ENCODE results near the gene GBF1. TPM values are rescaled to one million over a fixed set of nuclear protein-coding genes. Genes with fewer than 3 reads are reported as not detected.

The GBF1 gene
- total and polyA plus RNA-seq, 4 donors: 6.0 to 27.2 (median 15.2) TPM

- H3K9ac ChIP-seq (ENCODE audit: low read depth in 1 of 2, low read length in 2 of 2): no peak overlapping the region
- WGBS: 92% methylated on average over 34 of the region's 34 CpGs
Observed at GRCh38 chr10:102200751-102201640, 44.3 kb upstream of the GBF1 start.

GRCh38 chr10:102202386-102202785 lies 42.9 kb upstream of the GBF1 start:
- Histone ChIP-seq H3K9ac (ENCODE audit: low read depth in 1 of 2, low read length in 2 of 2) (no peak overlapping the region), H3K36me3 (ENCODE audit: control insufficient read depth in 4 of 4, insufficient read depth in 3 of 4, low read depth in 1 of 4, low read length in 3 of 4) (no peaks in the 10 kb centered on the region), H3K27me3 (ENCODE audit: control insufficient read depth in 4 of 4, insufficient read depth in 4 of 4, low read length in 3 of 4) (no peaks in the 10 kb centered on the region), H3K9me3 (ENCODE audit: control insufficient read depth in 4 of 4, low read length in 3 of 4) (peaks cover 0 to 7% (median 2%) of the 10 kb centered on the region in 4 donors), H3K4me1 (ENCODE audit: control insufficient read depth in 4 of 4, insufficient read depth in 4 of 4, low read length in 3 of 4) (no peaks in the 10 kb centered on the region), H3K27ac (ENCODE audit: low read depth in 1 of 2, low read length in 2 of 2) (no peak overlapping the region), H3K4me3 (ENCODE audit: low read depth in 1 of 3, low read length in 3 of 3) (no peak overlapping the region)
- DNase-seq (ENCODE audit: low spot score): no peak
- 78% methylated on average over 1 of the region's 1 CpG for WGBS
- TF ChIP-seq FOXA1 (IDR thresholded peaks at IDR 0.05) (no peak), RAD21 (IDR thresholded peaks at IDR 0.05) (no peak), EGR1 (IDR thresholded peaks at IDR 0.05; ENCODE audit: low read depth in 2 of 2) (no peak), RXRA (IDR thresholded peaks at IDR 0.05) (no peak), REST (IDR thresholded peaks at IDR 0.05) (no peak), JUND (IDR thresholded peaks at IDR 0.05) (no peak), NR2F2 (IDR thresholded peaks at IDR 0.05) (no peak), YY1 (IDR thresholded peaks at IDR 0.05) (no peak), ATF3 (IDR thresholded peaks at IDR 0.05) (no peak)

More at GRCh38 chr10:102200751-102201640, 44.3 kb upstream of the GBF1 start:
- no peaks in the 10 kb centered on the region for H3K36me3 ChIP-seq (ENCODE audit: control insufficient read depth in 4 of 4, insufficient read depth in 3 of 4, low read depth in 1 of 4, low read length in 3 of 4)
- H3K27ac ChIP-seq (ENCODE audit: low read depth in 1 of 2, low read length in 2 of 2): no peak overlapping the region
- no peaks in the 10 kb centered on the region for H3K4me1 ChIP-seq (ENCODE audit: control insufficient read depth in 4 of 4, insufficient read depth in 4 of 4, low read length in 3 of 4)
- TF ChIP-seq NR2F2 (IDR thresholded peaks at IDR 0.05) (no peak), ATF3 (IDR thresholded peaks at IDR 0.05) (no peak), RXRA (IDR thresholded peaks at IDR 0.05) (no peak), FOXA2 (IDR thresholded peaks at IDR 0.05) (no peak), ZBTB33 (IDR thresholded peaks at IDR 0.05) (no peak), HNF4A (conservative IDR thresholded peaks at IDR 0.05) (no peak), HNF4G (IDR thresholded peaks at IDR 0.05) (no peak), FOXA1 (IDR thresholded peaks at IDR 0.05) (no peak)
- no peak for DNase-seq (ENCODE audit: low spot score)
- H3K9me3 ChIP-seq (ENCODE audit: control insufficient read depth in 4 of 4, low read length in 3 of 4): peaks cover 0 to 7% (median 2%) of the 10 kb centered on the region in 4 donors
- no peaks in the 10 kb centered on the region for H3K27me3 ChIP-seq (ENCODE audit: control insufficient read depth in 4 of 4, insufficient read depth in 4 of 4, low read length in 3 of 4)
- no peak overlapping the region for H3K4me3 ChIP-seq (ENCODE audit: low read depth in 1 of 3, low read length in 3 of 3)
